GM21619 (cell line): ENCODE data around the gene ATP8A2.

ENCODE experiments used
- ATAC-seq: cut with Tn5 transposase; IDR thresholded peaks from one replicate; pipeline ENCODE4 v1.9.1; 2021; ENCODE audit not compliant: unreplicated experiment

ATP8A2 gene

DNA sequence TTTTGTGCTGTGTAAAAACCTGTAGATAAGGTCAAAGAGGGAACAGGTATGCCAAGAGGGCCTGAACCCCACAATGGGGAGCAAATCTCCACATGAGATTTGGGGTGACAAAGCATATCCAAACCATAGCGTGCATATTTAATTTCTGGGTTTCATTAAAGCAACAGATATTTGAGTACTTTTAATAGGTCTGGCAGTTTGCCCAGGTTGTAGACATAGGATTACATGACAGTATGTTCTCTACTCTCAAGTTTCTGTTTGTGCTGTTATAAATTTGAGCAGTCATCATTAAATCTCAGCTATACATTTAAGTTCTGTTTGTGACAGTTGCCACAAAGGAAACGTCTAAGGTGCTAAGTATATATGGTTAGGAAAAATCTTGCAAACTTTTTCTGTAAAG, 236.4 kb downstream of the ATP8A2 start:
- no peak for ATAC-seq

- ATAC-seq, result no peak
Observed at GRCh38 chr13:25616674-25617073, 244.9 kb downstream of the ATP8A2 start.

DNA sequence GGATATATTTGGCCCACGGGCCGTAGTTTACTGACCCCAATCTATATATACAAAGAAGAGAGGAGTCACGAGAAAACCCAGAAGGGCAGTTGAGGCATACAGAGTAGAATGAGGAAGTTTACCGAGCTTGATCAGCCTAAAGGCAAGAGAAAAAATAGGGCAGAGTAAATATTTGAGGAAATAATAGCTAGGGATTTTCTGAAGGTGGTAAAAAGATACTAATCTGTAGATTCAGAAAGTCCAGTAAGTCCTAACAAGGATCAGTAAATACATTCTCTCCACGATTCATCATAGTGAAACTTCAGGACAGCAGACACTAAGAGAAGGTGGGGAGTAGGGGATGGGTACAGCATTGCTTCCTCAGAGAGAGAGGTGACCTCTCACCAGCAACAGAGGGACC, 248.1 kb downstream of the ATP8A2 start:
- no peak for ATAC-seq

- no peak for ATAC-seq
Observed at GRCh38 chr13:25625414-25625813, 253.6 kb downstream of the ATP8A2 start.

- no peak for ATAC-seq
Observed at GRCh38 chr13:25630329-25630900, 258.6 kb downstream of the ATP8A2 start.

- ATAC-seq, result no peak
Observed at GRCh38 chr13:25632166-25632888, 260.6 kb downstream of the ATP8A2 start.

GRCh38 chr13:25633093-25633492, 261.3 kb downstream of the ATP8A2 start:
- no peak for ATAC-seq

DNA sequence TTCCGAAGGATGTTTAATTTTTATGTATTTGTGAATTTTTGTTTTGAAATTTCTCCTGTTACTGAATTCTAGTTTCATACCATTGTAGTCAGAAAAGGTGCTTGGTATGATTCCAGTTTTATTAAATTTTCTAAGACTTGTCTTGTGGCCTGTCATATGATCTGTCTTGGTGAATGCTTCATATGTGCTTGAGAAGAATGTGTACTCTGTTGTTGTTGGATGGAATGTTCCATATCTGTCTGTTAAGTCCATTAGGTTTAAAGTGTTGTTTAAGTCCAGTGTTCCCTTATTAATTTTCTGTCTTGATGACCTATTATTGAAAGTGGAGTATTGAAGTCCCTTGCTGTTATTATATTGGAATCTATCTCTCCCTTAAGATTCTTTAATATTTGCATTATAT, 273.9 kb downstream of the ATP8A2 start:
- no peak for ATAC-seq

DNA sequence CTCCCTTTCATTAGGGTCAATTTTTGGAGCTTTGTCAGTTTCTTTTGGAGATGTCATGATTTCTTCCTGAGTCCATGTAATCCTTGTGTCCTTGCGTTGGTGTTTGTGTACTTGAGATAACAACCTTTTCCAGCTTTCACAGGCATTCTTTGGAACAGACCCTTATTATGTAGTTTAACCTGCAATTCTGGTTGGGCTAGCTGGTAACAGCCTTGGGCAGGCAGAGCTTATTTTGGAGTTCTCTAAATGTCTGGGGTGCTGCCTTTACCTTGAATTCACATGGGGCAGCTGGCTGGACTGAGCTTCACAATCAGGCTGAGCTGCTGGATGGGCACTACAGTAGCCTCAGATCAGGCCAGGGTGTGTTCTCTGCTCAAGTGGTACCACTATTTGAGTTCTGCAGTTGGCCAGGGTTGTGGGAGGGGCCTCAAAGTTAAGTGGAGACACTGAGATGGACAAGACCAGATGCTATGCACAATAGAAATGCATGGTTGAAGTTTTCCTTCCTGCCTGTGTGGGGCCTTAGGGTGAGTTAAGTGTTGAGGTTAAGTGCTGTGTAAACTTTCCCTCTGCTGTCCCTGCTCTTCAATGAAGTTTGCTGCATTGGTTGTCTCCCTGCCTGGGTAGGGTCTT, 277.3 kb downstream of the ATP8A2 start:
- ATAC-seq, result no peak

DNA sequence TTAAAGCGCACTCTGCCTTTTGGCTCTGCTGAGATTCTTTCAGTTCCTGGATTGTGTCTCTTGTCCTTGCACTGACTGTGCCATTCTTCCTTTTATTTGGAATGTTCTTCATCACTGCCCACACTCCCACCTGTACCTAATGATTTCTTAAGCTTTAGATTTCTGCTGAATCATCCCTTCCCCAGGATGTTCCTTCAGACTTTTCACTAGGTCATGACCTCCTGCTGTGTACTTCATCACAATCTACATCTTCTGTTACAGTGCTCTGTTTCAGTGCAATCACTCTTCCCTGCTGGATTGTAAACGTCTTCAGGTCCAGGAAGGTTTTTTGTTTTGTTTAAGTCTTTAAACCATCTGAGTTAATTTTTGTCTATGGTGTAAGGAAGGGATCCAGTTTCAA, 281.0 kb downstream of the ATP8A2 start:
- no peak for ATAC-seq

DNA sequence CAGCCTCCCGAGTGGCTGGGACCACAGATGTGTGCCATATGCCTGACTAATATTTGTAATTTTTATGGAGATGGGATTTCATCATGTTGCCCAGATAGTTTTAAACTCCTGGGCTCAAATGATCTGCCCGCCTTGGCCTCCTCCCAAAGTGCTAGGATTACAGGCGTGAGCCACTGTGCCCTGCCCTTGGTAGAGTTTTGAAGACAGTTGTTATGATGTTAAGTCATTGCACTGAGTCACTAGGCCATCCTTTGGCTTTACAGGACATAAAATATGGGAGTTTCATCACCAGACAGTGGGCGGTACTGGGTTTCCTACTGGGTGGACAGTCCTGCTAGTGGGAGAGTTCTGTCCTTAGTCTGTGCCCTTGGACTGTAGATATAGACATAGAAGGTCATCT, 282.5 kb downstream of the ATP8A2 start:
- ATAC-seq, result no peak

DNA sequence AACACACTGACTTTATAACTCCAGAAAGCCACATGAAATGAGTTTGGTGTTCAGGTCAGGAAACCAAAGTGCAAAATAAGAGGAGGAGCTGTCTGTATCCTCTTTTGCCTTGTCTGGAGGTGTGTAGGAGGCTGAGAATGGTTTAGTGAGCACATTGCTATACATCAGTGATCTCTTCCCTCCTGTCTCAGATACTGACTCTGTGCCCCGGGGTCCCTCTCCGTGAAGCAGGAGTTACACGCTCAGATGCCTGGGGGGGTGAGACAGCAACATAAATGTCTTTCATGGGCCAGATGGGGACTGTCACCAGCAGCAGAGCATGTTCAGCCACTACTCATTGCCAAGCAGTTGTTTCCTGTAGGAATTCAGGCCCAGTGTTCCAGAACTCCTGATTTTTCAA, 285.4 kb downstream of the ATP8A2 start:
- ATAC-seq, result no peak

- ATAC-seq, result no peak
Observed at GRCh38 chr13:25659091-25659795, 287.5 kb downstream of the ATP8A2 start.

- ATAC-seq, result no peak
Observed at GRCh38 chr13:25660996-25661395, 289.2 kb downstream of the ATP8A2 start.

DNA sequence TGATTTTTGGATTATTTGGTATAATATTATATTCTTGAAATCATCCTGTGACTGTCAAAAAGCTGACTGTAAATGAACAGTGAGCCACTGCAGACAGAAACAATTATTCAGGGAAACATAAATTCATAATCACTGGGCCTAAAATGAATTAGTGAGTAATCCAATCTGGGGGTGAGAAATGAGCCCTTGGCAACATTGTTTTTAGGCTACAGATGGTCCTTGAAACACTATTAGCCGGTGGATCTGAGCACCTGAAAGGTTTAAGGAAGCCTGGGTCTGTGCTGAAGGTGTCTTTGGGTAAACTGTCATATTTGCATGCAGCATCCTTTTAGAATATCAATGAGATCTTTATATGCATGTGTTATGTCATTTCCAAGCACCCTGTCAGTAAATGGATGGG, 290.7 kb downstream of the ATP8A2 start:
- ATAC-seq, result no peak

GRCh38 chr13:25668345-25668744, 296.6 kb downstream of the ATP8A2 start:
- ATAC-seq, result no peak

GRCh38 chr13:25673711-25674110, 301.9 kb downstream of the ATP8A2 start:
- ATAC-seq, result no peak

DNA sequence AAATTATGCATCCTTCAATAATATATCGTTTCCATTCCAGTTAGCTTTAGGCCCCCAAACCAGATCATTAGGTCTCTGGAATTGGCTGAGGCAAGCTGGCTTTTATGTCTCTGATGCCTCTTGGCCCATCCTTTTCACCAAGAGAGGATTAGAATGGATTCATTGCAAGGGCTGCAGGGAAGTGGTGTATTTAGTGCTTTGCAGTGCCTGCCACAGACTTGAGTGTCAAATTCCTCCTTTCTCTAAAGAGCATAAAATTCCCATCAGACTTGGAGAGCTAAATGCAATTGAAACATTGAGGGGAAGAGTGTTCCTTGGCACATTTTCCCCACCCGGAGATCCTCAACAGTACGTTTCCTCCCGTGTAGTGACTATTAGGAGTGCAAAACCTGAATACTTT, 302.6 kb downstream of the ATP8A2 start:
- no peak for ATAC-seq

GRCh38 chr13:25675060-25675459, 303.3 kb downstream of the ATP8A2 start:
- no peak for ATAC-seq

DNA sequence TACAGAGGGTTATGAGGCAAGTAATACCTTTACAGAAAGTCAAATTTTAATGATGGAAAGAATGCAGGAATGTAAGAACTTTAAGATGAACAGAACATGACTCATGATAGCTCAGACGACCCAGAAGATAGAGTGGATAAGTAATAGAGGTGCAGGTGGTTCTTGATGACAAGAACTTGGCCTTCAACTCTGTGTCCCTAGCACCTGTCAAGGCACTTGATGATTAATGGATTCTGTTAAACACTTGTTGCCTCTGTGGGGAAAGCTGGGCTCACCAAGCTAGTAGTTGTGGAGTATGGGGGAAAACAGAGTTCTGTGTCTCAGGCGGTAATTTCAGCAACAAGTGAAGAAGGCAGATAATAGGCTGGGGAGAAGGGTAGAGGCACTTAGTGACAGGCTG, 306.2 kb downstream of the ATP8A2 start:
- ATAC-seq, result no peak

GRCh38 chr13:25678398-25678797, 306.6 kb downstream of the ATP8A2 start:
- no peak for ATAC-seq

- ATAC-seq, result no peak
Observed at GRCh38 chr13:25679159-25679558, 307.4 kb downstream of the ATP8A2 start.
